ENCODE data around the gene ACO2. TPM values are rescaled to one million over a fixed set of nuclear protein-coding genes. Genes with fewer than 3 reads are reported as not detected.

Gene ACO2
- total and polyA plus RNA-seq, 5 donors = 471 to 611 (median 533) TPM

DNA sequence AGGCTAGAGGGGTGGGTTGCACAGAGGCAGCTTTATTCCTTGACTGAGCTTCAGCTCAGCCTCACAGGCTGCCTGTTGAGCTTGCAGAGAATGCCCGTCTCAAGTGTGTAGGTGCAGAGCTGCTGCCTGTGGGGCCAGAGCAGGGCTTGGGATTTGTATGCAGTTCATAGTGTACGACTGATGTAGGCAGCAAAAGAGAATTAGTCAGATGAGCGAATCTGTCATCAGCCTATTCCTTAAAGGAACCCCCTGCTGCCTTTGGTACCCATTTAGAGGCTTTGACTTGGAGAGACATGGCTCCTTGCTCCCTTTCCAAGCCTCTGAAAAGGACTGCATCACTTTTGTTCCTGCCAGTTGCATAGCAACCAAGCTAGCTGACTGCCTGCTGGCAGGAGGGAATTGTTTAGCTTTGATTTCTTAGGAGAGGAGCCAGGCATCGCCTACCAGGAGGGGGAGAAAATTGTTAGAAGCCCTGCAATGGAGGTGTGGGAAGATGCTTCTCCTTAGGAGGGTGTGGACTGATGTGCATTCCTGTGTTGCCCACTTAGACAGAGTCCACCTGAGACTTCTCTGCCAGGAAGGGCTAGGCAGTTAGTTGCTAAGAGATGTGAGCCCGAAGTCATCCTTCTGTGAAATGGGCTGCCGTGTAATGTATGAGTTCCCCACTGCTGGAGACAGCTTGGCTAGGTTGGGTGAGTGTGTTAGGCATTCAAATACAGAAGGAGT is 10.9 kb downstream of the ACO2 start:
- DNase-seq (no peak), ATAC-seq (peak; percentile 4 to 5)
- H3K4me1 ChIP-seq (ENCODE audit: control insufficient read depth, insufficient read depth, low read length) = peaks cover 16% of the 10 kb centered on the region
- H3K4me3 ChIP-seq (ENCODE audit: low read length) = no peak overlapping the region
- H3K9me3 ChIP-seq (ENCODE audit: control insufficient read depth, low read length) = no peaks in the 10 kb centered on the region
- WGBS = 60% methylated on average over 6 of the region's 6 CpGs
- intact Hi-C loops (cut with DNase I) = no loop called here
- no peaks in the 10 kb centered on the region for H3K27me3 ChIP-seq (ENCODE audit: control insufficient read depth, insufficient read depth)
- peak overlapping the region; percentile 73 for H3K27ac ChIP-seq (ENCODE audit: low read length)

DNA sequence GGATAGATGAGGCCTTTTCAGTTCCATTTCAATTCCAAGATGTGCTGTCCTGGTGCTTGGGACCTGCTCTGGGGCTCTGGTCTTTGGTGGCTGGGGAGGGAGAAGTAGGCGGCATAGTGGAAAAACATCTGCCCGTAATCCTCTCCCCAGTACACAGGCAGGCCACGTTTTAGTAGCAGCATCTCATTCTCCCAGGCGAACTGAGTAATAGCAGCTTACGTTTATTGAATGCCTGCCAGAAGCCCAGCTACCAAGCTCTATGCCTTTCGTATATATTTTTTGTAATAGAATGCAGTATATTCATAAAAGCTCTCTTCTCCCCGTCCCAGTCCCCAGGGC is 11.4 kb downstream of the ACO2 start:
- no peaks in the 10 kb centered on the region for H3K27me3 ChIP-seq (ENCODE audit: control insufficient read depth, insufficient read depth)
- peaks cover 16% of the 10 kb centered on the region for H3K4me1 ChIP-seq (ENCODE audit: control insufficient read depth, insufficient read depth, low read length)
- H3K9me3 ChIP-seq (ENCODE audit: control insufficient read depth, low read length) = no peaks in the 10 kb centered on the region
- 41% methylated on average over 7 of the region's 7 CpGs for WGBS
- H3K27ac ChIP-seq (ENCODE audit: low read length) = peak overlapping the region; percentile 73
- no peak overlapping the region for H3K4me3 ChIP-seq (ENCODE audit: low read length)
- DNase-seq (no peak), ATAC-seq (peak in 1 of 2 donors; percentile 9)
- intact Hi-C loops (cut with DNase I) = no loop called here

DNA sequence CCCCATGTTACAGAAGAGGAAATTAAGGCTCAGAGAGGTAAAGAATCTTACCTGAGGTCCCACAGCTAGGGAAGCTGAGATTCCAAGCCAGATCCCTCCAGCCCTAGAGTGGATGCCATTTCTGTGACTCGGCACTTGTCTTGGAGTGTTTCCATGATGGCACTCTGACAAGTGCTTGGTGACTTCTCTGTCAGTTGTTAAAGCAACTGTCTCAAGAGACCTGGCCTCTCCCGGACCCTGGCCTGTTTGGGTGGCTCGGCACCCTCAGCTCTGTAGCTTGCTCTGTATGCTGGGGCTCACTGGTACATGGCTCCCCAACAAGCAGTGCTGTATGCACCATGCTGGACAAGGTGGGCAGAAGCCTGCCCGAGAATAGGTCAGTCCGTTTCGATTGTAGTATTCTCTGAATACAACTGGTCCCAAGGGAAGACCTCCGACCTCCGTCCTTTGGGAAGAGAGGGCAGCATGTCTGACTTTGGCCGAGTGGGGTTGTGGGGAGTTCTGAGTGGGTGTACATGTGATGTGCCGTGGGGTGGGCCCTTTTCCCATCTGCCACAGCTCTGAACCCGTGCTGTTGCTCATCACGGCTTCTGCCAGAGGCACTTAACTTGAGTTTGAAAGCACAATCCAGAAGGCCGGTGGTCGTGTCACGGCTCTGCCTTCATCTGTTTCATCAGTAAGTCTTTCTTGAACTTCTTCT is 12.4 kb downstream of the ACO2 start:
- DNase-seq = peak in 1 of 3 donors; percentile 61
- H3K4me3 ChIP-seq (ENCODE audit: low read length) = no peak overlapping the region
- no peaks in the 10 kb centered on the region for H3K9me3 ChIP-seq (ENCODE audit: control insufficient read depth, low read length)
- 50% methylated on average over 15 of the region's 15 CpGs for WGBS
- intact Hi-C loops (cut with DNase I) = no loop called here
- H3K27ac ChIP-seq (ENCODE audit: low read length) = peak overlapping the region; percentile 74
- no peaks in the 10 kb centered on the region for H3K27me3 ChIP-seq (ENCODE audit: control insufficient read depth, insufficient read depth)
- peaks cover 20% of the 10 kb centered on the region for H3K4me1 ChIP-seq (ENCODE audit: control insufficient read depth, insufficient read depth, low read length)
- ATAC-seq = peak; percentile 56 to 64

DNA sequence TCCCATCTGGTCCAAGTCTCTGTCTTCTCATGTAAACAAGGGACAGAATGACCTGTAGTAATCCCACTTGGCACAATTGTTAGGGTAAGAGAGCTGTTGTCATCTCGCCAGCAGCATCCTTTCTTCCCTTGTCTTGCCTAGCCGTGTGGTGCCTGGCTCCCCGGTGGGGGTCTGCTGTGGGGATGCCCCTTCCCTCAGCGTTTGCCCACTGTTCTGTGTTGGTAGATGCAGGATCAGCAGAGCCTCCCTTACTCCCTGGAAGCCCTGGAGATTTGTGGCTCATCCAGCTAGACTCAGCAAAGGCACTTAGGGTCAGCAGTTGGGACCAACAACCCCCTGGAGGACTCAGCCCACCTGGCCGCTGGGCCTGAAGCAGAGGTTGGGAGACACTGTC is 13.0 kb downstream of the ACO2 start:
- no peak overlapping the region for H3K4me3 ChIP-seq (ENCODE audit: low read length)
- no peak for ATAC-seq

DNA sequence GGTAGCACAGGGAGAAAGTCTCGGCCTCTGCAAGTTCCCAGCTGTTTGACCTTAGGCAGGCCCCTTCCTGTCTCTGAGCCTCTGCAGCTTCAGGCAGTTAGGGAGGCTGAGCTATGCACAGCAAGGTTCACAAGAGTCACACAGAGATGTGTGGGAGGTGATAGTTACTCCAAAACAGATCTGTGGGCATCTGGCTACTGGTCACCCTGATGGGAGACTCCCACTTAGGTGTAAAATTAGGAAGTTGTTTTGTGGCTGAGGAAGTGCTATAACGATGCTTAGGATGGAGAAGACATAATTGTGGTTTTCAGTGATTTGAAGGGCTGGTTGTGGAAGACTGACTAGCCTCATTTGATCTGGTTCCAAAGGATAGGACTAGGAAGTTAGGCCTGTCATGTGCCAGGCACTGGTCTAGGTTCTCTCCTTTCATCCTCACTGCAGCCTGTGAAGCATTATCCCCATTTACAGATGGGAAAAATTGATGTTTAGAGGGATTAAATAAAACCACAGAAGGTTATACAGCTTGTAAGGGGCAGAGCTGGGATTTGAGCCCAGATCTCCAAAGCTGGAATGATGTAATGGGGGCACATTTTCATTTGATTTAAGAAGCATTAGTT is 13.5 kb downstream of the ACO2 start:
- Histone ChIP-seq H3K4me1 (ENCODE audit: control insufficient read depth, insufficient read depth, low read length) (peaks cover 20% of the 10 kb centered on the region), H3K27ac (ENCODE audit: low read length) (peak overlapping the region; percentile 23), H3K4me3 (ENCODE audit: low read length) (no peak overlapping the region), H3K9me3 (ENCODE audit: control insufficient read depth, low read length) (no peaks in the 10 kb centered on the region), H3K27me3 (ENCODE audit: control insufficient read depth, insufficient read depth) (no peaks in the 10 kb centered on the region)
- intact Hi-C loops (cut with DNase I) = no loop called here
- WGBS = 38% methylated on average over 2 of the region's 2 CpGs
- ATAC-seq (no peak), DNase-seq (no peak)

More for the DNA sequence above, 13.0 kb downstream of the ACO2 start:
- intact Hi-C loops (cut with DNase I) = no loop called here
- DNase-seq = no peak
- 52% methylated on average over 5 of the region's 5 CpGs for WGBS
- no peaks in the 10 kb centered on the region for H3K27me3 ChIP-seq (ENCODE audit: control insufficient read depth, insufficient read depth)
- peak overlapping the region; percentile 23 for H3K27ac ChIP-seq (ENCODE audit: low read length)
- H3K9me3 ChIP-seq (ENCODE audit: control insufficient read depth, low read length) = no peaks in the 10 kb centered on the region
- H3K4me1 ChIP-seq (ENCODE audit: control insufficient read depth, insufficient read depth, low read length) = peaks cover 20% of the 10 kb centered on the region

DNA sequence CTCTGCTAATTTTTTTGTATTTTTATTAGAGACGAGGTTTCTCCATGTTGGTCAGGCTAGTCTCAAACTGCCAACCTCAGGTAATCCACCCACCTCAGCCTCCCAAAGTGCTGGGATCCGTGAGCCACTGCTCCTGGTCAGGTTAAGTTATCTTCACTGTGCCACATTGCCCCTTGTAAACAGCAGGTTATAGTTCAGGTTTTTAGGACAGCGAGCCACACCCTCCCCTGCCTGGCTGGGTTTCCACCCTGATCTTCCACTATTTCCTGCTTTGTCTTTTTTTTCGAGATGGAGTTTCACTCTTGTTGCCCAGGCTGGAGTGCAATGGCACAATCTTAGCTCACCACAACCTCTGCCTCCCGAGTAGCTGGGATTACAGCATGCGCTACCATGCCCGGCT is 16.1 kb downstream of the ACO2 start:
- Histone ChIP-seq H3K27me3 (ENCODE audit: control insufficient read depth, insufficient read depth) (no peaks in the 10 kb centered on the region), H3K4me3 (ENCODE audit: low read length) (no peak overlapping the region), H3K27ac (ENCODE audit: low read length) (no peak overlapping the region), H3K4me1 (ENCODE audit: control insufficient read depth, insufficient read depth, low read length) (peaks cover 10% of the 10 kb centered on the region), H3K9me3 (ENCODE audit: control insufficient read depth, low read length) (no peaks in the 10 kb centered on the region)
- 71% methylated on average over 7 of the region's 7 CpGs for WGBS
- ATAC-seq = no peak
- intact Hi-C loops (cut with DNase I) = no loop called here
- DNase-seq = no peak

DNA sequence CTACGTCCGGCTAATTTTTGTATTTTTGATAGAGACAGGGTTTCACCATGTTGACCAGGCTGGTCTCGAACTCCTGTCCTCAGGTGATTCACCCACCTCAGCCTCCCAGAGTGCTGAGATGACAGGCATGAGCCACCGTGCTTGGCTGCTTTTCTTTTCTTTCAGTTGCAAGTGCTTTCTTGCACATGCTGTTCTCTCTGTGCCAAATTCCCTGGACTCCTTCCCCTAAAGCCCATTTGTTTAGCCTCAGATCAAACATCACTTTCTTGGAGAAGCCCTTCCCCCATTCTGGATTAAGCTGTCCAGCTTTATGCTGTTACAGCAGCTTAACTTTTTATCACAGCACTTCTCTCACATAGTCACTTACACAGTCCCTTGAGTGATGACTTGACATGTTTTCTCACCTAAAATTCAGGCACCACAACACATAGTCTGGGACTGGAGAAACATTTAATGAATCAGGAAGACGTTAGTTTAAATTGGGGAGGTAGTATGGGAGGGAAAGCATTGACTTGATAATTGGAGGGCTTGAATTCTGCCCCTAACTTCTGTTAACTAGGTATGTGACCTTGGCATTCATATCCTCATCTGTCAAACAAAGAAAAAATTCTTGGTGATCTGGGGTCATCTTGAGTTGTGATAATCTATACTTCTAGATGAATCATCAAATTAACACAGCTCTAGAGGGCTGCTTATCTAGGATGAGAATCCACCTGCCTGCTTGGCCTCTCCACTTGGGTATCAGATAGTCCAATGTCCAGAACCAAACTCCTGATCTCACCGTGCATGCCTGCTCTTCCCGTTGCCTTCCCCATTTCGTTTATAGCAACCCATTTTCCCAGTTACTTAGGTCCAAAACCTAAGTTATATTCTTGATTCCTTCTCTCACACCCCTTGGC is 18.4 kb downstream of the ACO2 start:
- no peak for DNase-seq
- intact Hi-C loops (cut with DNase I) = no loop called here
- Histone ChIP-seq H3K27me3 (ENCODE audit: control insufficient read depth, insufficient read depth) (no peaks in the 10 kb centered on the region), H3K27ac (ENCODE audit: low read length) (peak overlapping the region; percentile 18), H3K4me1 (ENCODE audit: control insufficient read depth, insufficient read depth, low read length) (peaks cover 9% of the 10 kb centered on the region), H3K9me3 (ENCODE audit: control insufficient read depth, low read length) (no peaks in the 10 kb centered on the region), H3K4me3 (ENCODE audit: low read length) (no peak overlapping the region)
- no peak for ATAC-seq
- WGBS = 60% methylated on average over 8 of the region's 8 CpGs

DNA sequence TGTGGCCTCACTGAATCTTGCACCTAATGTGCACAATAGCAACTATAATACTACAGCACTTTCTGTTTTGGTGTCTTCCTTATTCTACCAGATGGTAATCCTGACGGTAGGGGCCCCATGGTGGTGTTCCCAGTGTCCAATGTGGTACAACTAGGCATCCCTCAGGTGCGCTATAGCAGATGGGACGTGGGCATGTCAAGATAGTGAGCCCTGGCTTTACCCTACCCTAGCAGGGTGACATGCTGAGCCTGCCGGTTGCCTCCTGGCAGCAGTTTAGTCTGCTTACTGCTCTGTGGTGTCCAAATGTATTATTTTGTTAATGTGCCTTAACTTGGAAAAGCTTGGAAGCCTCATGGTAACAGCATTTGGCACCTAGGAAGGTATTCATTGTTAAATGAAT is 19.2 kb downstream of the ACO2 start:
- 69% methylated on average over 4 of the region's 4 CpGs for WGBS
- no peaks in the 10 kb centered on the region for H3K27me3 ChIP-seq (ENCODE audit: control insufficient read depth, insufficient read depth)
- H3K27ac ChIP-seq (ENCODE audit: low read length) = peak overlapping the region; percentile 6
- H3K9me3 ChIP-seq (ENCODE audit: control insufficient read depth, low read length) = no peaks in the 10 kb centered on the region
- DNase-seq (no peak), ATAC-seq (no peak)
- peaks cover 9% of the 10 kb centered on the region for H3K4me1 ChIP-seq (ENCODE audit: control insufficient read depth, insufficient read depth, low read length)
- intact Hi-C loops (cut with DNase I) = no loop called here
- no peak overlapping the region for H3K4me3 ChIP-seq (ENCODE audit: low read length)

DNA sequence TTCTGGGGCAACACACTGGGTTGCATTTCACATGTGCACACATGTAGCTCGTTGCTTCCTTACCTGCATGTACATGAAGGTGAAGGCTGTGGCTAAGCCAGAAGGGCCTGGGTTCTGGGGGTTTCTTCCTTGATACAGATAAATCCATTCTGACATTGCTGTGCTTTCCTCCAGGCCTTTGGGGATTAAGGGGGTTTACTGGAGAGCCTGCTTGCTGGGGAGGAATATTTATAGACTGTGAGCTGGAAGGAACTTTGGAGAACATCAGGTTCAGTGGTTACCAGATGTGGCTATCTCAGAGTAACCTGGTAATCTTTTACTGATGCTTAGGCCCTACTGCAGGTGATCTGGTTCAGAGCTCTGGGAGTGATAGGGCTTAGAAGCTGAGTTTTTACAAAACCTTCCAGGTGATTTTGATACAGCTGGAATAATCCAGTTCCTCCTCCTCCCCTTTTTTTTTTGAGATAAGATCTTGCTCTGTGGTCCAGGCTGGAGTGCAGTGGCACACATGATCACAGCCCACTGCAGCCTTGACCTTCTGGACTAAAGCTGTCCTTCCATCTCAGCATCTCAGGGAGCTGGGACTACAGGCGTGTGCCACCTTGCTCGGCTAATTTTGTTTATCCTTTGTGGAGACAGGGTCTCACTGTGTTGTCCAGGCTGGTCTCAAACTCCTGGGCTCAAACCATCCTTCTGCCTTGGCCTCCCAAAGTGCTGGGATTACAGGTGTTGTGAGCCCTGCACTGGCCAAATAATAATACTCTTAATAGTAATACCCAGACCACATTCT is 19.9 kb downstream of the ACO2 start:
- 71% methylated on average over 3 of the region's 3 CpGs for WGBS
- peak in 1 of 3 donors; percentile 29 for DNase-seq
- peaks cover 12% of the 10 kb centered on the region for H3K4me1 ChIP-seq (ENCODE audit: control insufficient read depth, insufficient read depth, low read length)
- intact Hi-C loops (cut with DNase I) = no loop called here
- ATAC-seq = no peak
- H3K27ac ChIP-seq (ENCODE audit: low read length) = peak overlapping the region; percentile 65
- no peak overlapping the region for H3K4me3 ChIP-seq (ENCODE audit: low read length)
- H3K9me3 ChIP-seq (ENCODE audit: control insufficient read depth, low read length) = no peaks in the 10 kb centered on the region
- no peaks in the 10 kb centered on the region for H3K27me3 ChIP-seq (ENCODE audit: control insufficient read depth, insufficient read depth)

DNA sequence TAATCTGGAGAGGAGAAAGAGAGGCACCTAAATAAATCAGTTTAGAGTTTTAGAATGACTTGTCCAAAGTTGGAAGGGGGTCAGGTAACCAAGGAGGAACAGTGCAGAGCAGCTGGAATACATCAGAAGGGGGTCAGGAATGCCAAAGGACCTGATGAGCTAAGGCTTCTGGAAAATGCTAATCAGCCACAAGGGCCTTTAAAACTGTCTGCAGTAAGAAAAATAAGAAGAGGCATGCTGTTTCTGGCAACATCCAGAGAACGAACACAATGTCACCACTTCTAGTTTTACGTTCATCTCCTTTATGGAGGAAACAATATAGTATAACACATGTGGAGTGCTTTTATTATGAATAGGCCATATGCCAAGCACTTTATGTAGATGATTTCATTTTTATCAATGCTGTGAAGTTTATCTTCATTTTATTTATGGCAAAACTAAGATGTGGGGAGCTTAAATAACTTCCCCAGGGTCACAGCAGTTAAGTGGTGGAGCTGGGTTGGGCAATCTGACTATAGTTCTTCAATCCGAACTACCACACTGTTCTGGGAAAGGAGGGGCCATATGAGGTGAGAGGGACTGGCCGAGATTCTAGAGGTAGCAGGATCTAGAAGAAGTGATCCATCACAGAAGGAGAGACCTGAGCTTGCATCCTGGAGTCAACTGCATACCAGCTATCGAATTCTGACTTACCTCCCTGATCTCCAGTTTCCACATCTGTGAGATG is 22.6 kb downstream of the ACO2 start:
- peaks cover 15% of the 10 kb centered on the region for H3K4me1 ChIP-seq (ENCODE audit: control insufficient read depth, insufficient read depth, low read length)
- intact Hi-C loops (cut with DNase I) = no loop called here
- WGBS = 46% methylated on average over 5 of the region's 5 CpGs
- H3K4me3 ChIP-seq (ENCODE audit: low read length) = no peak overlapping the region
- H3K27me3 ChIP-seq (ENCODE audit: control insufficient read depth, insufficient read depth) = no peaks in the 10 kb centered on the region
- no peak for DNase-seq
- H3K9me3 ChIP-seq (ENCODE audit: control insufficient read depth, low read length) = no peaks in the 10 kb centered on the region
- ATAC-seq = peak; percentile 31 to 53
- peak overlapping the region; percentile 82 for H3K27ac ChIP-seq (ENCODE audit: low read length)
